Cardiac fibroblast (primary cell): Measurements from ENCODE around the gene IL4R.

Experiments used
- DNase-seq, 2 donors: peaks; one replicate each; pipeline versions ENCODE4 v3.0.0 to v3.0.0-alpha.2; 2010; ENCODE audit warnings: low read depth in 2 of 2
- H3K4me3 ChIP-seq, 2 donors: replicated peaks in 1 of 2; 1 replicate in 1 of 2; 2 replicates in 1 of 2; pipeline ENCODE4 v1.5.1; 2011; ENCODE audit warnings: low read depth in 2 of 2, low read length in 2 of 2, mild to moderate bottlenecking in 2 of 2, moderate library complexity in 1 of 2
- TF ChIP-seq, protein P1 (sequence below): IDR thresholded peaks from one replicate; pipeline ENCODE4 v1.5.1; 2011; ENCODE audit warnings: low read depth, mild to moderate bottlenecking, low read length, inconsistent platforms

IL4R gene

DNA sequence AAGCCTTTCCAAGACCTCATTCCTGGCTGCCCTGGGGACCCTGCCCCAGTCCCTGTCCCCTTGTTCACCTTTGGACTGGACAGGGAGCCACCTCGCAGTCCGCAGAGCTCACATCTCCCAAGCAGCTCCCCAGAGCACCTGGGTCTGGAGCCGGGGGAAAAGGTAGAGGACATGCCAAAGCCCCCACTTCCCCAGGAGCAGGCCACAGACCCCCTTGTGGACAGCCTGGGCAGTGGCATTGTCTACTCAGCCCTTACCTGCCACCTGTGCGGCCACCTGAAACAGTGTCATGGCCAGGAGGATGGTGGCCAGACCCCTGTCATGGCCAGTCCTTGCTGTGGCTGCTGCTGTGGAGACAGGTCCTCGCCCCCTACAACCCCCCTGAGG lies 49.5 kb downstream of the IL4R start:
- no peak for DNase-seq
- no peak overlapping the region for H3K4me3 ChIP-seq
- TF ChIP-seq, protein P1, sequence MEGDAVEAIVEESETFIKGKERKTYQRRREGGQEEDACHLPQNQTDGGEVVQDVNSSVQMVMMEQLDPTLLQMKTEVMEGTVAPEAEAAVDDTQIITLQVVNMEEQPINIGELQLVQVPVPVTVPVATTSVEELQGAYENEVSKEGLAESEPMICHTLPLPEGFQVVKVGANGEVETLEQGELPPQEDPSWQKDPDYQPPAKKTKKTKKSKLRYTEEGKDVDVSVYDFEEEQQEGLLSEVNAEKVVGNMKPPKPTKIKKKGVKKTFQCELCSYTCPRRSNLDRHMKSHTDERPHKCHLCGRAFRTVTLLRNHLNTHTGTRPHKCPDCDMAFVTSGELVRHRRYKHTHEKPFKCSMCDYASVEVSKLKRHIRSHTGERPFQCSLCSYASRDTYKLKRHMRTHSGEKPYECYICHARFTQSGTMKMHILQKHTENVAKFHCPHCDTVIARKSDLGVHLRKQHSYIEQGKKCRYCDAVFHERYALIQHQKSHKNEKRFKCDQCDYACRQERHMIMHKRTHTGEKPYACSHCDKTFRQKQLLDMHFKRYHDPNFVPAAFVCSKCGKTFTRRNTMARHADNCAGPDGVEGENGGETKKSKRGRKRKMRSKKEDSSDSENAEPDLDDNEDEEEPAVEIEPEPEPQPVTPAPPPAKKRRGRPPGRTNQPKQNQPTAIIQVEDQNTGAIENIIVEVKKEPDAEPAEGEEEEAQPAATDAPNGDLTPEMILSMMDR = peak; percentile 2

DNA sequence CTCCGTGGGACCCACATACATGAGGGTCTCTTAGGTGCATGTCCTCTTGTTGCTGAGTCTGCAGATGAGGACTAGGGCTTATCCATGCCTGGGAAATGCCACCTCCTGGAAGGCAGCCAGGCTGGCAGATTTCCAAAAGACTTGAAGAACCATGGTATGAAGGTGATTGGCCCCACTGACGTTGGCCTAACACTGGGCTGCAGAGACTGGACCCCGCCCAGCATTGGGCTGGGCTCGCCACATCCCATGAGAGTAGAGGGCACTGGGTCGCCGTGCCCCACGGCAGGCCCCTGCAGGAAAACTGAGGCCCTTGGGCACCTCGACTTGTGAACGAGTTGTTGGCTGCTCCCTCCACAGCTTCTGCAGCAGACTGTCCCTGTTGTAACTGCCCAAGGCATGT lies 50.0 kb downstream of the IL4R start:
- DNase-seq = no peak
- TF ChIP-seq, protein P1 = no peak
- no peak overlapping the region for H3K4me3 ChIP-seq

DNA sequence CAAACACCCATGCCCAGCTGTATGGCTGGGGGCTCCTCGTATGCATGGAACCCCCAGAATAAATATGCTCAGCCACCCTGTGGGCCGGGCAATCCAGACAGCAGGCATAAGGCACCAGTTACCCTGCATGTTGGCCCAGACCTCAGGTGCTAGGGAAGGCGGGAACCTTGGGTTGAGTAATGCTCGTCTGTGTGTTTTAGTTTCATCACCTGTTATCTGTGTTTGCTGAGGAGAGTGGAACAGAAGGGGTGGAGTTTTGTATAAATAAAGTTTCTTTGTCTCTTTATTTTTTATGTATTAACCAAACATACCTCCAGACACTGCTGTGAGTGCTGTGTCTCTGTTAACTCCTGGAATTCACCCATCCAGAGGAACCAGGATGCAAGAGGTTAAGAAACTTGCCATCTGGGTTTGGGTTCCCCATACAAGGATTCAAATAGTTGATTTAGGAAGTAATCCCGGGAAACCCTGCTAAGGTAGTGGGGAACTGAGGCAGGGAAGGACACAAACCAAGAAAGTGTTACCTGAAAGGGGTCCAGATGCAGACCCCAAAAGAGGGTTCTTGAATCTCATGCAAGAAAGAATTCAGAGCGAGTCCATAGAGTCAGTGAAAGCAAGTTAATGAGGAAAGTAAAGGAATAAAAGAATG lies 50.8 kb downstream of the IL4R start:
- DNase-seq = no peak
- TF ChIP-seq, protein P1 = no peak
- no peak overlapping the region for H3K4me3 ChIP-seq

DNA sequence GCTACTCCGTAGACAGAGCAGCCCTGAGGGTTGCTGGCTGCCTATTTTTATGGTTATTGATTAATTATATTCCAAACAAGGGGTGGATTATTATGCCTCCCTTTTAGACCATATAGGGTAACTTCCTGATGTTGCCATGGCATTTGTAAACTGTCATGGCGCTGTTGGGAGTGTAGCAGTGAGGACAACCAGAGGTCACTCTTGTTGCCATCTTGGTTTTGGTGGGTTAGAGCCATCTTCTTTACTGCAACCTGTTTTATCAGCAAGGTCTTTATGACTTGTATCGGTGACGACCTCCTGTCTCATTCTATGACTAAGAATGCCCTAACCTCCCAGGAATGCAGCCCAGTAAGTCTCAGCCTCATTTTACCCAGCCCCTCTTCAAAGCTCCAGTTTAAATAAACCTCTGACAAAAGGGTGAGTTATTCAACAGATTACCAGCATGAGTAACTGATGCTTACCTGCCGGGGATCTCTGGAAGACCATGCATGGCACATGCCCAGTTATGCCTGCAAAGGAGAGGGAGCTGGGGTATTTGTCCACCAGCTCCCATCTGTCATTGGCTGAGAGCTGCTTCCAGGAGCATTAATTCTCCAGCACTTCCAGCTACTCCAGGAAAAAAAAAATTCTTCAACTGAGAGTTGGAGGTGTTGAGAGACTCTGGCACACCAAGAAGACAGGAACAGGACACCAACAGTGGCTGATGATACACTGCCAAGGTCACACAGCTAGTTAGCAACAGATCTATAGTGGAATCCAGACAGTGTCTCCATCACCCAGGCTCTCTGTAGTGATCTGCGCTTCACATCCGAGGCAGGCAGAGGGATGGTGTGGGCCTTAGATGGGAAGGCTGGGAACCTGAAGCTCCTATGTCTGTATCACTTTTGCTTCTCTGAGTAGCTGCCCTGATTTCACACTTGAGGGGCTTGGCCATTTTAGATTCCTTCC lies 51.6 kb downstream of the IL4R start:
- TF ChIP-seq, protein P1 = no peak
- no peak overlapping the region for H3K4me3 ChIP-seq
- DNase-seq = peak in 1 of 2 donors; percentile 71

DNA sequence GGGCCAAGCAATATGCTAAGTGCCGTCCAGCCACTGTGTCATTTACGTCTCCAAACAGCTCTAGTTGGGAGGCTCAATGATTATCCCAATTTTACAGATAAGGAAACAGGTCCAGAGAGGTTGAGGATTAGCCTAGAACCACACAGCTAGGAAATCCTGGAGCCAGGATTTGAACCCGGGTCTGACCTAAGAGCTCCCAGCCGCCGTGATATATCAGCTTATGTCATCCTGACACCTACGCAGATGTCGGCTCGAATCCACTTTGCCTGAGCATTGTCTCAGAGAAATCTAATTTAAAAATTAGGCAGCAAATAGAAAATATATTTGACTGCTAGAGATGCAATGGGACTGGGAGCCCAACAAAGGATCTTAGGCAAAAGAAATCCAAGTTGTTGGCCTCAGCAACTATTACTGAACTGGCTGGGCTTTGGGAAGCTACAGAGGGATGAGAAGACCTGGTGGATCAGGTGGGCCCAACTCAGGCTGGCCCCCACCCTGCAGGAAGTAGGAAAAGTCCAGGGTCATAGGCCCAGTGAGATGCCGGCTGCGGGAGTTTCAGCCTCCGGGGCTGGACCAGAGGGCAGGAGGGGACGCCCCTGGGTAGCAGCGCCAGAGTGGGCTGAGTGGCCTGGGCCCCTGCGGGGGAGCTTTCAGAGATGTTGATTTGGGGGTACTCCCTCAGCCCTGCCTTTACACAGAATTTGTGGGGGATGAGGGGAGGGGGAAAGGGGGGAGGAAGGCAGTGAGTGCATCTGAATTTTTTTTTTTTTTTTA lies 53.1 kb downstream of the IL4R start:
- TF ChIP-seq, protein P1 = no peak
- H3K4me3 ChIP-seq = no peak overlapping the region
- peak; percentile 19 to 30 for DNase-seq

DNA sequence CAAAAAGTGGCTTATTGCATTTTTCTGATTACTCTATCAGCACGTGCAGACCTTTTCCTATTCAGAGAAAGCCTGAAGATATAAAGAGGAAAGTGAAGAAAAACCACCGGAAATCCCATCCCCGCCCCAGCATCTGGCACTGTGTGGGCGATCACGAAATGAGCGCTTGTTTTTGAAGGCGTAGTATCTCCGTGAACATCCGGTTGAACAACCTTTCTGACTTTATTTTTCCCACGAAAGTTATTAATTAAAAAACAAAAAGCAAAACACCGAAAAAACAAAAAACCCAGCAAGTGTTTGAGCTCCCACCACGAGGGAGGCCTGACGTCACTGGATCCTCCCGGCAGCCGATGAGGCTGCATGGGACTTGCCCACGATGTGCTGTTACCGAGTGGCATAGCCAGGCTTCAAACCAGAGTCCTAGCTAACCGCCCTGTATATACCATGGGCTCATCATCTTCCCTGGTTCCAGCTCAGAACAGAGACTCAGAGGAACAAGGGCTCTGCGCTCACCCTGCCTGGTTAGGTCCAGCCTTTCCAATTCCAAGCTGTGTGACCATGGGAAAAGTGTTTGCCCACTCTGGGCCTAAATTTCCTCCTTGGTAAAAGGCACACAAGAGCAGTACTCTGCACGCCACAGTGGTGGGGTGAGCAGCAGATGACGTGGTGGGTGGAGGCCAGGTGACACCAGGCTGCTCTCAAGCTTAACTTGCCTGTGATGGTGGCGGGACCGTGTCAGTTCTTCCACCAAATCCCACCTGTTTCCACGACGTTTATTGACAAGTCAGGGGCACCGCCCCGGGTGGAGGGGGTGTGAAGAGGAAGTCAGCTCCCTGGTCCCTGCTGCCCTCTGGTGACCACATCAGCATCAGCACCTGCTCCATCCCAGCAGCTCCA lies 53.9 kb downstream of the IL4R start:
- H3K4me3 ChIP-seq = peak overlapping the region in 1 of 2 donors; percentile 16
- DNase-seq = peak; percentile 81 to 82
- TF ChIP-seq, protein P1 = peak; percentile 88
